Retina (tissue), 1 donor: ENCODE results near the gene TICRR.
"Not testable (repeated sequence)": the region's sequence is repeated elsewhere in the genome, so short reads cannot be mapped to it uniquely, and the experiment has no call there.

ENCODE experiments used
- DNase-seq: peaks from one replicate; pipeline ENCODE4 v3.0.0-alpha.2; 2016

Gene TICRR, protein sequence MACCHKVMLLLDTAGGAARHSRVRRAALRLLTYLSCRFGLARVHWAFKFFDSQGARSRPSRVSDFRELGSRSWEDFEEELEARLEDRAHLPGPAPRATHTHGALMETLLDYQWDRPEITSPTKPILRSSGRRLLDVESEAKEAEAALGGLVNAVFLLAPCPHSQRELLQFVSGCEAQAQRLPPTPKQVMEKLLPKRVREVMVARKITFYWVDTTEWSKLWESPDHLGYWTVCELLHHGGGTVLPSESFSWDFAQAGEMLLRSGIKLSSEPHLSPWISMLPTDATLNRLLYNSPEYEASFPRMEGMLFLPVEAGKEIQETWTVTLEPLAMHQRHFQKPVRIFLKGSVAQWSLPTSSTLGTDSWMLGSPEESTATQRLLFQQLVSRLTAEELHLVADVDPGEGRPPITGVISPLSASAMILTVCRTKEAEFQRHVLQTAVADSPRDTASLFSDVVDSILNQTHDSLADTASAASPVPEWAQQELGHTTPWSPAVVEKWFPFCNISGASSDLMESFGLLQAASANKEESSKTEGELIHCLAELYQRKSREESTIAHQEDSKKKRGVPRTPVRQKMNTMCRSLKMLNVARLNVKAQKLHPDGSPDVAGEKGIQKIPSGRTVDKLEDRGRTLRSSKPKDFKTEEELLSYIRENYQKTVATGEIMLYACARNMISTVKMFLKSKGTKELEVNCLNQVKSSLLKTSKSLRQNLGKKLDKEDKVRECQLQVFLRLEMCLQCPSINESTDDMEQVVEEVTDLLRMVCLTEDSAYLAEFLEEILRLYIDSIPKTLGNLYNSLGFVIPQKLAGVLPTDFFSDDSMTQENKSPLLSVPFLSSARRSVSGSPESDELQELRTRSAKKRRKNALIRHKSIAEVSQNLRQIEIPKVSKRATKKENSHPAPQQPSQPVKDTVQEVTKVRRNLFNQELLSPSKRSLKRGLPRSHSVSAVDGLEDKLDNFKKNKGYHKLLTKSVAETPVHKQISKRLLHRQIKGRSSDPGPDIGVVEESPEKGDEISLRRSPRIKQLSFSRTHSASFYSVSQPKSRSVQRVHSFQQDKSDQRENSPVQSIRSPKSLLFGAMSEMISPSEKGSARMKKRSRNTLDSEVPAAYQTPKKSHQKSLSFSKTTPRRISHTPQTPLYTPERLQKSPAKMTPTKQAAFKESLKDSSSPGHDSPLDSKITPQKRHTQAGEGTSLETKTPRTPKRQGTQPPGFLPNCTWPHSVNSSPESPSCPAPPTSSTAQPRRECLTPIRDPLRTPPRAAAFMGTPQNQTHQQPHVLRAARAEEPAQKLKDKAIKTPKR (N-terminal part only)

GRCh38 chr15:89575146-89575655 lies at the start of gene TICRR:
TSS of gene TICRR (plus strand) at chr15:89575469. CDS start at chr15:89575587, 118 bp downstream.
- DNase-seq = peak; percentile 98

GRCh38 chr15:89526181-89526580 lies 49.1 kb upstream of the TICRR start:
- DNase-seq = no peak

DNA sequence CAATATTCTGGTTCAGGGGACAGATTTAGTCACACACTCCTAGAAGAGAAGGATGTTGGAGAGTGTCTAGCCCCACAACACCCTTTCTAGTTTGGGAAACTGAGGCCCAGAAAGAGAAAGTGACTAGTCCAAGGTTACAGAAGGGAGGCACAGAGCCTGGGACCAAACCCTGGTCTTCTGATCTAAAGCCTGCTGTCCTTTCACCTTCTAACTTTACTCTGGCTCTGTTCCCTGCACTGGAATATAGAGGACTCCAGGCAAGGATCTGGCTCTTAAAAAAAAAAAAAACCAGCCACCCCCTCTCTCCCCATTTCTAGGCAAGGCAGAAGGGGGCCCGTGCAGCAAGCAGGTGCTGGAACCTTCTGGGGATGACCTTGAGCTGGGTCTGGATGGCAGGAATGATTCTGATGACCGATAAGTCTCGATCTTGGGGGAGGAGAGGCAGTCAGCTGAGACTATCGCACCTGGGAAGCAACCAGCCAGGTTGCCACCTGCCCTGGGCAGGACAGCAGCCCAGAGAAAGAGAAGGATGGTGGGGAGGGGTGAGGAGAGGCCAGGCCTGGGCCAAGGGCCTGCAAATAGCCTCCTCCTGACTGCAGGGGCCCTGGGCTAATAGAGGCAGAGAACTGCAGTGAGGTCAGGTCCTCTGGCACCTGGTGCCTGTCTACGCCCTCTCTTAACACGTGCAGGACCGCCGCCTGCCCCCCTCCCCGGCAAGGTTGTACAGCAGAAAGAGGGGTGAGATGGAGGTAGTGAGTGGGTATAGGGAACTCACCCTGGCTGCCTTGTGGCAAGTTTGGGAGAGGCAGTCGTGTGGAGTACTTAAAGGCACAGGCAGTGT lies 48.4 kb upstream of the TICRR start:
- DNase-seq = no peak

DNA sequence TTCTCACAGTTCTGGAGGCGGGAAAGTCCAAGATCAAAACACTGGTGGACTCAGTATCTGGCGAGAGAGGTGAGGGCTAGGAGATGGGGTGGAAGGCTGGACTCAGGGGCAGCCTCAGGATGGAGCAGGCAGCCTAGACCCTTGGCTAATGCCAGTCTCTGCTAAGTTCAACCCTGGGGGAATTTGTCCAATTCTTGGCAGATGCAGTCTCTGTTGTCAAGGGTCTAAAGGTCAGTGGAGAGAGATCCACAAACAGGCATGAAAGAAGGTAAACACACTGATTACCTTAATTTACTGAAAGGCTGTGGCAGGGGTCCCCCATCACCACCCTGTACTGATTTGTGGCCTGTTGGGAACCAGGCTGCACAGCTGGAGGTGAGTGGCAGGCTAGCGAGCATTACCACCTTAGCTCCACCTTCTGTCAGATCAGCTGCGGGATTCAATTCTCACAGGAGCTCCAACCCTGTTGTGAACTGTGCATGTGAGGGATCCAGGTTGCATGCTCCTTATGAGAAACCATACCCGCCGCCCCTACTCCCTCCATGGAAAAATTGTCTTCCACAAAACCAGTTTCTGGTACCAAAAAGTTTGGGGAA lies 46.4 kb upstream of the TICRR start:
- DNase-seq = no peak

GRCh38 chr15:89530976-89531375 lies 44.3 kb upstream of the TICRR start:
- DNase-seq = no peak

- no peak for DNase-seq
Observed at GRCh38 chr15:89531796-89532537, 43.3 kb upstream of the TICRR start.

GRCh38 chr15:89533861-89534544 lies 41.3 kb upstream of the TICRR start:
- no peak for DNase-seq

- DNase-seq = no peak
Observed at GRCh38 chr15:89539027-89539426, 36.2 kb upstream of the TICRR start.

DNA sequence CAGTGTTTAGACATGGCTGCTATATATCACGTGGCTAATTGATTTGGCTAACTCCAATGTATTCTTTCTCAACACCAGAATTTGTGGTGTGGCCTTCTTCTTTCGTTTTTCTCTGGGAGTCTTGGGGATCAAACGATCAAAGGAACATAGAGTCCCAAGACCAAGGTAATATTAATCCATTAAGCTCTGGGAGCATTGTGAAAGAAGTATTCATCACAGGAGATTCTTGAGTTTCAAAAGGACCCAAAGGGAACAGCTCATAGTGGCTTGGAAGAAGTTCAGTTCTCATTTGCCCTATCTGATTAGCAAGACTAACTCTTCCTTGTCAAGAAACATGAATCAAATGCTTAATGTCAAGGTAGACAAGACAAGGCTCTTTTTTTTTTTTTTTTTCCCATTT lies 32.9 kb upstream of the TICRR start:
- no peak for DNase-seq

GRCh38 chr15:89543389-89543788 lies 31.9 kb upstream of the TICRR start:
- DNase-seq = no peak

- DNase-seq = not testable (repeated sequence)
Observed at GRCh38 chr15:89549138-89549537, 26.1 kb upstream of the TICRR start.

GRCh38 chr15:89550427-89550826 lies 24.8 kb upstream of the TICRR start:
- no peak for DNase-seq

GRCh38 chr15:89551550-89551949 lies 23.7 kb upstream of the TICRR start:
- DNase-seq = no peak

DNA sequence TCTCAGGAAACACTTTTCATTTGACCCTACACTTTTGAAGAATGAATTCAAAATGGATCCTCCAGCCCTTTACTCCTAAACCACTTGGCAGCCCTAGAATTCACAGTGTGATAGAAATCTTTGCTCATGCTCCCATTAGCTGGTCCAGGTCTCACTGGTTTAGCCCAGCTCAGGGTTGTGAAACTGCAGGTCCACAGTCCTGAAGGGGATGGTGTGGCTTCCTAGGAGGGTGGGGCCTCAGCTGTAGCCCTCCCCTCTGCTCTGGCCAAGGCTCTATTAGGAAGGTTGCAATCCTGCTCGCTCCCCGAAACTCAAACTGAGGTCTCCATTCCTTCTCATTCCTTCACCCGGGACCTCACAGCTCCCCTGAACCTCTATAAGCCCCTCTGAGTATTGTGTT lies 21.6 kb upstream of the TICRR start:
- DNase-seq = no peak

DNA sequence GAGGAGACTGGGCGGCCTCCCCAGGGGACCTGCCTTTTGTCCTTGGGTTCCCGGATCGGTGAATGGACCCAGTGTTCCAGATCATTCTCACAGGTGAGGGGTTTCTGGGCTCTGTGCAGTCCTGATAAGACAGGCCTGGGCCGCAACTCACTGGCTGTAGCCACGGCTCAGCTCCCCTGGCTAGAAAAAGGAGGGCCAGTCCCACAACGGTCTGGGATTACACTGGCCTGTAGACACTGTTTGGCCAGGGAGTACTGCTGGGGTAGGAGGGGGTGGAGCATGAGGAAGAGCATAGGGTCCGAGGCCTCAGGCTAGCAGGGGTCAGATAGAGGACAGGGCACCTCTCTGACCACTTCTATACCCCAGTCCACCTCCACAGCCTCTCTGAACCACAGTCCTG lies 21.0 kb upstream of the TICRR start:
- DNase-seq = no peak

- no peak for DNase-seq
Observed at GRCh38 chr15:89555768-89556167, 19.5 kb upstream of the TICRR start.

DNA sequence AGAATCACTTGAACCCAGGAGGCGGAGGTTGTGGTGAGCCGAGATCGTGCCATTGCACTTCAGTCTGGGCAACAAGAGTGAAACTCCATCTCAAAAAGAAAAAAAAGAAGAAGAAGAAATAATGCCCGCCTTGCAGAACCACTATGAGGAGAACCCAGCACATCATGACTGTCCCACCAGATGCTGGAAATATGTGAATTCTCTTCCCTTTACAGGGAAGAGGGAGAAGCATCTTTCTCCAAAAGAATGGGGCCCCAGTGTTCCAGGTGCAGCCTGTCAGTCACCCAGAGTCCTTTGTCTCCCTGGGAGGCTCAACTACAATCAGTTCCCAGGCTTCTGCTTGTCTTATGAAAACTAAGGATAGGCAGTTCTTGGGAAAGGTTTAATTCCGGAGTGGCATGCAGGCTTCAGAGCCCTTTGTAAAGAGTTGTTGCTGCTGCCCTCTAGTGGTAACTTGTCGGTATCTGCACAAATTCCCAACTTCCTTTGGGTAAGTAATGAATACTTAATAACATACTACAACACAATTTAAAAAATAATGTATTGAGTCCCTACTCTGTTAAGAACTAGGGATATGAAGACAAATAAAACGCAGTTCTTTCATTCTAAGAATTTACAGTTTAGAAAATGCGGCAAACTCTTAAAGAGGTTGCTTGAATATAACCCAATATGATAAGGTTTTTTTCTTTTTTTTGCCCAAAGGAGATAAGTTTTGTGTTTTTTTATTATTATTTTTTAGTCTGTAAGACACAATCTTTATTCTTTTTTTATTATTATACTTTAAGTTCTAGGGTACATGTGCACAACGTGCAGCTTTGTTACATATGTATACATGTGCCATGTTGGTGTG lies 18.6 kb upstream of the TICRR start:
- peak; percentile 67 for DNase-seq

GRCh38 chr15:89559769-89560264 lies 15.5 kb upstream of the TICRR start:
- no peak for DNase-seq

GRCh38 chr15:89566181-89566580 lies 9.1 kb upstream of the TICRR start:
- no peak for DNase-seq
